IPS DF 19.7 (cell line): ENCODE results near the gene RTL1.

ENCODE experiments used
- DNase-seq: peaks from one replicate; pipeline ENCODE4 v3.0.0-alpha.2; 2013; ENCODE audit warnings: low read depth, low spot score

Gene RTL1

GRCh38 chr14:100866666-100867630 lies 36.6 kb downstream of the RTL1 start:
- no peak for DNase-seq

GRCh38 chr14:100865682-100866591 lies 37.6 kb downstream of the RTL1 start:
- no peak for DNase-seq

- DNase-seq: no peak
Measured at GRCh38 chr14:100864960-100865681, 38.4 kb downstream of the RTL1 start.

GRCh38 chr14:100864206-100864605 lies 39.3 kb downstream of the RTL1 start:
- DNase-seq: no peak

GRCh38 chr14:100862793-100863192 lies 40.7 kb downstream of the RTL1 start:
- no peak for DNase-seq

GRCh38 chr14:100862277-100862676 lies 41.2 kb downstream of the RTL1 start:
- no peak for DNase-seq

GRCh38 chr14:100861937-100862247 lies 41.6 kb downstream of the RTL1 start:
- DNase-seq: no peak

- DNase-seq: no peak
Measured at GRCh38 chr14:100861188-100861936, 42.2 kb downstream of the RTL1 start.

- no peak for DNase-seq
Measured at GRCh38 chr14:100860556-100861187, 42.9 kb downstream of the RTL1 start.

- DNase-seq: no peak
Measured at GRCh38 chr14:100859781-100860180, 43.7 kb downstream of the RTL1 start.

- DNase-seq: no peak
Measured at GRCh38 chr14:100858838-100859220, 44.7 kb downstream of the RTL1 start.

GRCh38 chr14:100857923-100858837 lies 45.3 kb downstream of the RTL1 start:
- no peak for DNase-seq

GRCh38 chr14:100857233-100857922 lies 46.1 kb downstream of the RTL1 start:
- no peak for DNase-seq

- no peak for DNase-seq
Measured at GRCh38 chr14:100856056-100856950, 47.2 kb downstream of the RTL1 start.

- DNase-seq: no peak
Measured at GRCh38 chr14:100855256-100855930, 48.1 kb downstream of the RTL1 start.

GRCh38 chr14:100854435-100854834 lies 49.1 kb downstream of the RTL1 start:
- DNase-seq: no peak

GRCh38 chr14:100851946-100852620 lies 51.4 kb downstream of the RTL1 start:
- DNase-seq: no peak
